ENCODE data around the gene ARHGEF2.

The ARHGEF2 gene

GRCh38 chr1:155978325-155978972 is at the start of gene ARHGEF2:
Gene ARHGEF2, minus strand, starts transcription at chr1:155978547. Its CDS starts 120 bp downstream, at chr1:155978427.
- peak in 1 of 2 experiments; percentile 56 for DNase-seq

DNA sequence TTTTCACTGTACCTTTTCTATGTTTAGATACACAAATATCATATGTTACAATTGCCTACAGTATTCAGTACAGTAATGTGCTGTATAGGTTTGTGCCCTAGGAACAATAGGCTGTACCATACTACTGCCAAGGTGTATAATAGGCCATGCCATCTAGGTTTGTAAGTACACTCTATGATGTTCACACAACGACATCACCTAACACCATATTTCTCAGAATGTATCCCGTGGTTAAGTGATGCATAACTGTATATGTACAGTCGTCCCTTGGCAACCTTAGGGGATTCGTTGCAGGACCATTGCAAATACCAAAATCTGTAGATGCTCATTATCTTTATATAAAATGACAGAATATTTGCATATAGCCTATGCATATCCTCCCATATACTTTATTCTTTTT is 48.2 kb upstream of the ARHGEF2 start:
- DNase-seq = no peak

GRCh38 chr1:156025876-156026275 is 47.5 kb upstream of the ARHGEF2 start:
- DNase-seq = peak; percentile 38 to 56

GRCh38 chr1:156024801-156025200 is 46.5 kb upstream of the ARHGEF2 start:
- DNase-seq = no peak

- no peak for DNase-seq
Observed at GRCh38 chr1:156021954-156022353, 43.6 kb upstream of the ARHGEF2 start.

DNA sequence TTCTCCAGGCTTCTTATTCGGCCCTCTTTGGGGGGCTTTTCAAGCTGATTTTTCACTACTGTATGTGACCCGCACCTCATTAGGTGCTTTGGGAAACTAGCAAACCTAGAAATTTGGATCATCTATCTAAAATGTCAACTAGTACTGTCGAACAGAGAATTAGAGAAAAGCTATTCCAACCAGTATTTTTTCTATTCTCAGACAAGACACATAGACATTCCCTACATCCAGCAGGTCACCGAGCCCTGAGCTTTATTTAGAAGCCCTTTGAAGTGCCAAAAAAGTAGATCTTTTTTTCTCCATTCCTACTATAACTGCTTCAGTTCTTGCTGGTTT is 42.7 kb upstream of the ARHGEF2 start:
- DNase-seq = no peak

GRCh38 chr1:156020293-156021092 is 42.1 kb upstream of the ARHGEF2 start, which contains the start of gene SSR2:
Gene SSR2, minus strand, starts transcription at chr1:156020951. Its CDS starts 784 bp downstream, at chr1:156020167.
- DNase-seq = peak; percentile 90 to 91

DNA sequence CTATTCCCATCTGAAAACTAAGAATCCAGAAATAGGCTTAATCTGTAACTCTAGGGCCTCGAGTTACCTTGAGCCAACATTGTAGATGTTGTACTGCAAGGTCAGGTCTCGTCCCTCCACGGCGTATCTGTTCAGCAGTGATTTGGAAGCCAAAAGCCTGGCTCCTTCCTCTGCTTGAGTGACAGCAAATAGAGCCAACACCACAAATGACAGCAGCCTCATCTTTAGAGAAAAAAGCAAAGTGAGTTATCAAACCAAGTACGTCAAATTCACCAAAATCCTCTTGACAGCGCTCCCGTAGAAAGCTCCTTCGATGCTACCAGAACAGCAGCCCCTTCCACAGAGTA is 41.6 kb upstream of the ARHGEF2 start:
- DNase-seq = no peak

DNA sequence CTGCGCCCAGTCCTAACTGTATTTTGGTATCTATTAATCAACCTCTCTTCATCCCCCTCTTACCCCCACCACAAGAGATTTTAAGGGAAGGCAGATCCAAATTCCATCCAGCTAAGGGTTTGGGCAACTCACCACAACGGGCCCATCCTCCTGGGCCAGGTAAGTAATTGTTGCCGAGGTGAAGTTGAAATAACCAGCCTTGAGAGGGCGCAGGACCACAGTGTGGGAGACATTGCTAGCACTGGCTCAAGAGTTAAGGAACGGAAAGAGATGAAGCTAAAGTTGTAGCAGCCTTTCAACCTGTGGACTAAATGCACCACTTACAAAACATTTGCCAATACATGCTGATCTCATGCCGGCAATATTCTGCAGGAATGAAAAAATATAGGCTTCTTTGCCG is 36.5 kb upstream of the ARHGEF2 start:
- DNase-seq = no peak

DNA sequence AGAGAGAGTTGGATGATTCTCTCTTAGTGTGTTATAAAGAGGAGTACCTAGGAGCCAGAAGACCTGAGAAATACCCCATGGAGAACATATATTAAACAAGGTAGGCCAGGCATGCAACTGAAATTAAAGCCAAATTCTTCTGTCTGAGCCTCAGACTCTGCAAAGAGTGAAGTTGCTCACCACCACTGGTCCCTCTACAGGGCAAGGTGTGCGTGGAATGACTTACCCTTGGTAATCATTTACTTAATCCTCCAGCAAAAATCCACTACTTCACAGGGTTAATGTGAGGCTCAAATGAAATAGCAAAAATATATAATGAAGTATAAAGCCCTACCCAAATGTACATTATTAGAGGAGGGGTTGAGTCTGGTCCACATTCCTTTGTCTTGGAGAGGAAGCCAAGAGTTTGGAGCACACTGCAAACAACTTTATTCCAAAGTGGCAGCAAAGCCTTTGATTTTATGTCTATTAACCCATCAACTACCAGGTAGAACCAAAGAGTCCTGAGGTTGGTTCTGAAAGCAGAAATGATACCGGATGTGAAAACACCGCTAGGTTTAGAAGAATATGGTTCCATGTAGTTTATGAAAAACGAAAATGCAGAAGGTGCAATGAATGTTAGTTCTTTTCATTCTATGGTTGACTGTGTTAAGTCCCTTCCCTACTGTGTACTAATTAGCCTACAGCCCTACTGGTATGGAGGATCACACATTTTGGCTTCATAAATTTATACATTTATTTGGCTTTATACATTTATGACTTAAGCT is 33.9 kb upstream of the ARHGEF2 start:
- no peak for DNase-seq

DNA sequence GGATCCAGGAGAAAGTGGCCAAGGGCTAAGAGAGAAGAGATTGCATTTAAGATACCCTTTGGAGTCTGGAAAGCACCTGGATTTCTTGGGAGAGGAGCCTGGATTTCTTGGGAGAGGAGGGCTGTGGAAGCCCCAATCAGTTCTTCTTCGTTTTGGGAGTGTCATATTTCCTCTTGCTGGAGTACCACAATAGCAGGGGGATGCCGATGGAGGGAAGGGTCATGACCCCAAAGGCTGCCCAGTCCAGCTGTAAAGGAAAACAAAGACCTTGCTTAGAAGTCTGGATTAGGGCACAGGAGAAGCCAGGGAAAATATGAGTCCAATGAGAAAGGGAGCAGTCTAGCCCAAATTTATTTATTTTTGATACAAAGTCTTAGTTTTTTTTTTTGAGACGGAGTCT is 31.1 kb upstream of the ARHGEF2 start:
- DNase-seq = no peak

GRCh38 chr1:156006666-156007376 is 28.5 kb upstream of the ARHGEF2 start:
- no peak for DNase-seq

DNA sequence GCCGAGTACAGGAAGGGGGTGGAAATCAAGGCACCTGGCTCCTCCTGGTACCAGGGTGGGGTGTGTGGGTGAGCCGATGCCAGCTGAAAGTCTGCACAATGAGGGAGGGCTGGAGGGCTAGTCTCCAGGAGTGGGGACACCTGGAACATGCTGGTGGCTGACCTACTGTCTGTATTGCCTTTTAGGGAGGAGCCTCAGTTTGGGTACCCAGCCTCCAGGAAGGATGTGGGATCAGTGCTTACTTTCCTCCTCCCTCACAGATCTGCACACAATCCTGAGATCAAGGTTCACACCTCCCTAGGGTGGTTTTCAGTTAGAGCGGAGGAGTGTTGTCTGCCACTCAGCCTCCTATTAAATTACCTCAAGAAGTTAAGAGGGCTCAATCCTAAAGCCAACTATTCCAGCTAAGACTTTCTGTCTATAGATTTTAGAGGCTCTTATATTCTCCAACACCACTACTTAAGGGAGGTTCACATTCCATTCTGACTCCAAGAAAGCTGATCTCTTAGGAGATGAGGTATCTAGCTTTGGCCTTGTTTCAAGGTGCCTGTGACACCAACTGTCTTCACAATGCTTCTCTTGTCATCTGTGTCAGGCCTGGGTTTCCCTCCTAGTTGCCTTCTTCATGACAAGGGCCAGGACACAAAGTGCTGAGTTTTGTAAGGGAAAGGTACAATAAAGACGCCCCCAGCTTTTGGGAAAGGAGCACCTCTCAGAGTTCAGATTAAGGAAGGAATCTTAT is 26.7 kb upstream of the ARHGEF2 start:
- DNase-seq = no peak

DNA sequence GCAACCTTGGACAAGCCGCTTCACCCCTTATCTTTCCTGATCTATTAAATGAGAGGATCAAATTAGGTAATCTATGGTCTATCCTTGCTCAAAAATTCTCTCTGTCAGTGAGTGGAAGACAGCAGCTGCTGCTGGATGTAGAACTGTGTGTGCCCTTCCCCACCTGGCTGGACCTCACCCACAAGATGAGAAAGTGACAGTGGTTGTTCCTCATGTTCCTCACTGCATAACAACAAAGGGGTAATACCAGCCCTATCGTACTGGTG is 25.5 kb upstream of the ARHGEF2 start:
- no peak for DNase-seq

GRCh38 chr1:156002188-156002911 is 24.0 kb upstream of the ARHGEF2 start:
- DNase-seq = no peak

GRCh38 chr1:156001662-156002171 is 23.4 kb upstream of the ARHGEF2 start:
- no peak for DNase-seq

- no peak for DNase-seq
Observed at GRCh38 chr1:156001021-156001661, 22.8 kb upstream of the ARHGEF2 start.

DNA sequence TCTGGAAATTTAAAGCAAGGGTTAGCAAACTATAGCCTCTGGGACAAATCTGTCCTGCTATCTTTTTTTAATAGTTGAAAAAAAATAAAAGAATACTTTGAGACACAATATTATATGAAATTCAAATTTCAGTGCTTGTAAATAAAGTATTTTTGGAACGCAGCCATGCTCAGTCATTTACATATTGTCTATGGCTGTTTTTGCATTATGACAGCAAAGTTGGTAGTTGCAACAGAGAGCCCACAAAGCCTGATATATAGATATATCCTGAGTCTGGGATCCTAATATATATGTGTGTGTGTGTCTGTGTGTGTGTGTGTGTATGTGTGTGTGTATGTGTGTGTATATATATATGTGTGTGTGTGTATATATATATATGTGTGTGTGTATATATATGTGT is 21.6 kb upstream of the ARHGEF2 start:
- no peak for DNase-seq

DNA sequence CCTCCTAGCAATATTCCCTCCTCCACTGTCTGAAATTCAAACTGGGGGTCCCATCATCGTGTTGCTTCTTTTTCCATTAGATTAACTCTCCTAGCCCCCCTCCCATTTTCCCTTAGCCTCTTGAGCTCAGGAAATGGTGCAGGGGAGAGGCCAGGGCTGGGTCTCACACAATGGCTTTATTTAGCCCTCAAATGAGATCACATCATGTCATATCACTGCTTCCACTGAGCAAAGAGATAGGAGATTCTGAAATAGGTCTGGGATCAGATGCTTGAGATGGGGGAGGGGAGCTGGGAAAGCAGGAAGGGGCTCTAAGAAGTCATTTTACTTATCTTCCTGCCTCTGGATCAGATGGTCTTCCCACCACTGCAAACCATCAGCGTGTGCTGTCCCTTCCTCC is 17.8 kb upstream of the ARHGEF2 start:
- DNase-seq = no peak

DNA sequence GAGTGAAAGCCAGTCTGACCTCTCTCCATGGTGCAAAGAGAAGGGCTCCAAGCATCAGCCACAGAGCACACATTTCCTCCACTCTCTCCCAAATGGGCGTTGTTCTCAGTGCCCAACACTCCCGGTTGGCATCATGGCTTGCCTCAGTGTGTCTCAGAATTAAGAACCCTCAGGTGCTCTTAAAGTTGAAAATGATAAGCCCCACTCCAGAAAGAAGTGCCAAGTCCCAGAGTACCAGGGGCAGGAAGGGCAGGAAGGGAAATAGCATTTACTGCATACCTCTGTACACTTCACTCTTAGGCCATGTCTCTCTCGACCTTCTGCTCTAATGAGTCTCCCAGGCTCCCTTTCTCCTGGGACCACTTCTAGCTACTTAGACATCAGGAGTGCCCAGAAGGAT is 15.2 kb upstream of the ARHGEF2 start:
- DNase-seq = peak in 1 of 2 experiments; percentile 17

Measured in NCI-H524 (cell line).